HepG2 (cell line): Measurements from ENCODE around the gene CHMP1B. TPM values are rescaled to one million over a fixed set of nuclear protein-coding genes. Genes with fewer than 3 reads are reported as not detected.

Experiments used
- AHR ChIP-seq: IDR thresholded peaks from 2 replicates; pipeline ENCODE4 v1.6.1; 2018; ENCODE audit warnings: missing genetic modification reagents, missing compliant biosample characterization
- EHMT2 ChIP-seq: fragments of 200-600 bp; sonication (generic); IDR thresholded peaks from 2 replicates; pipeline ENCODE4 v1.7.0; 2017; ENCODE audit warnings: antibody characterized with exemption, low read depth, low read length, borderline replicate concordance
- FOXM1 ChIP-seq: sonication (generic); formaldehyde crosslinking; IDR thresholded peaks from 2 replicates; pipeline ENCODE4 v1.5.0; 2020; ENCODE audit warnings: missing genetic modification reagents
- HNRNPK ChIP-seq: fragments of 200-400 bp; formaldehyde crosslinking; IDR thresholded peaks from 2 replicates; pipeline ENCODE4 v1.6.1; 2018; ENCODE audit warnings: low read length, low read depth, moderate library complexity, mild to moderate bottlenecking; ENCODE audit not compliant: poor library complexity, severe bottlenecking
- MBD4 ChIP-seq: IDR thresholded peaks from 2 replicates; pipeline ENCODE4 v1.6.1; 2012; ENCODE audit warnings: low read length, inconsistent platforms, borderline replicate concordance
- PHF21A ChIP-seq: sonication (generic); formaldehyde crosslinking; IDR thresholded peaks from 2 replicates; pipeline ENCODE4 v1.5.0; 2020; ENCODE audit warnings: mild to moderate bottlenecking, missing genetic modification reagents
- TARDBP ChIP-seq: sonication (generic); formaldehyde crosslinking; IDR thresholded peaks from 2 replicates; pipeline ENCODE4 v1.8.0; 2022; ENCODE audit warnings: mild to moderate bottlenecking, missing genetic modification reagents
- ZSCAN29 ChIP-seq: sonication (generic); formaldehyde crosslinking; conservative IDR thresholded peaks from 2 replicates; pipeline ENCODE4 v1.4.0; 2020; ENCODE audit warnings: mild to moderate bottlenecking, missing genetic modification reagents
- polyA plus RNA-seq, 8 experiments: library from polyadenylated mRNA; depleted of rRNA in 3 of 8; stranded (reverse) in 7 of 8; unstranded in 1 of 8; fragments of >200 nt; fragmentation: Illumina TruSeq in 4 of 8; extraction: Trizol in 4 of 8; gene quantifications; 2 replicates each; pipeline versions ENCODE4 v1.2.1 to v1.2.3, GENCODE V29; 2011 to 2016; ENCODE audit warnings: low read depth in 4 of 8, missing spikeins in 1 of 8, mixed read lengths in 1 of 8; ENCODE audit not compliant: insufficient read depth in 1 of 8
- total RNA-seq, 5 experiments: library from RNA; depleted of rRNA; stranded (reverse); fragments of >200 nt; fragmentation: Illumina TruSeq; extraction: Trizol; gene quantifications; 2 replicates each; pipeline ENCODE4 v1.2.3, GENCODE V29; 2016; ENCODE audit warnings: low read depth in 1 of 5
- TF ChIP-seq, protein P1 (sequence below): IDR thresholded peaks from 2 replicates; pipeline ENCODE4 v1.6.1; 2012; ENCODE audit warnings: low read length, improper control_type of control experiment
- TF ChIP-seq, protein P2 (sequence below): sonication (generic); formaldehyde crosslinking; IDR thresholded peaks from 2 replicates; pipeline ENCODE4 v1.8.0; 2022; ENCODE audit warnings: mild to moderate bottlenecking, missing genetic modification reagents; ENCODE audit not compliant: insufficient replicate concordance
- TF ChIP-seq, protein P3 (sequence below): sonication (generic); formaldehyde crosslinking; IDR thresholded peaks from 2 replicates; pipeline ENCODE4 v1.5.0; 2020; ENCODE audit warnings: mild to moderate bottlenecking, missing genetic modification reagents, borderline replicate concordance

CHMP1B gene
- total and polyA plus RNA-seq, 2 of the 13 experiments (the other 11 are each of a cell fraction or from before 2014, with no cell fraction given): 18.8 to 20.2 TPM

DNA sequence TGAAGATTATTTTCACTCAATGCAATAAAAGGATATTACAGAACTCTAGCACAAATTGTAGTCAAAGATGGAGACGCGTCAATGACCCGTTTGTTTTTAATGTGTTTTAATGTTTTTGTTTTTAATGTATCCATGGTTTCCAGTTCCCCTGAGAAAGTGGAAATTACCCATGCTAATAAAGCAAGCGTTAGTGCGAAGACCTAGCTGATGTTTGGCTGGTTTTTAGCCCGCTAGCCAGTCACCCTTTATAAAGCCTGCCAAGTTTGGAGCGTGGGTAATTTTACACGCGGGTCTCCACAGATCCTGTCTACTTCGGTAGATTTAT is 430 bp upstream of the CHMP1B start (continued):
- TF ChIP-seq, protein P1, sequence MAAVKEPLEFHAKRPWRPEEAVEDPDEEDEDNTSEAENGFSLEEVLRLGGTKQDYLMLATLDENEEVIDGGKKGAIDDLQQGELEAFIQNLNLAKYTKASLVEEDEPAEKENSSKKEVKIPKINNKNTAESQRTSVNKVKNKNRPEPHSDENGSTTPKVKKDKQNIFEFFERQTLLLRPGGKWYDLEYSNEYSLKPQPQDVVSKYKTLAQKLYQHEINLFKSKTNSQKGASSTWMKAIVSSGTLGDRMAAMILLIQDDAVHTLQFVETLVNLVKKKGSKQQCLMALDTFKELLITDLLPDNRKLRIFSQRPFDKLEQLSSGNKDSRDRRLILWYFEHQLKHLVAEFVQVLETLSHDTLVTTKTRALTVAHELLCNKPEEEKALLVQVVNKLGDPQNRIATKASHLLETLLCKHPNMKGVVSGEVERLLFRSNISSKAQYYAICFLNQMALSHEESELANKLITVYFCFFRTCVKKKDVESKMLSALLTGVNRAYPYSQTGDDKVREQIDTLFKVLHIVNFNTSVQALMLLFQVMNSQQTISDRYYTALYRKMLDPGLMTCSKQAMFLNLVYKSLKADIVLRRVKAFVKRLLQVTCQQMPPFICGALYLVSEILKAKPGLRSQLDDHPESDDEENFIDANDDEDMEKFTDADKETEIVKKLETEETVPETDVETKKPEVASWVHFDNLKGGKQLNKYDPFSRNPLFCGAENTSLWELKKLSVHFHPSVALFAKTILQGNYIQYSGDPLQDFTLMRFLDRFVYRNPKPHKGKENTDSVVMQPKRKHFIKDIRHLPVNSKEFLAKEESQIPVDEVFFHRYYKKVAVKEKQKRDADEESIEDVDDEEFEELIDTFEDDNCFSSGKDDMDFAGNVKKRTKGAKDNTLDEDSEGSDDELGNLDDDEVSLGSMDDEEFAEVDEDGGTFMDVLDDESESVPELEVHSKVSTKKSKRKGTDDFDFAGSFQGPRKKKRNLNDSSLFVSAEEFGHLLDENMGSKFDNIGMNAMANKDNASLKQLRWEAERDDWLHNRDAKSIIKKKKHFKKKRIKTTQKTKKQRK: no peak
- TF ChIP-seq, protein P2, sequence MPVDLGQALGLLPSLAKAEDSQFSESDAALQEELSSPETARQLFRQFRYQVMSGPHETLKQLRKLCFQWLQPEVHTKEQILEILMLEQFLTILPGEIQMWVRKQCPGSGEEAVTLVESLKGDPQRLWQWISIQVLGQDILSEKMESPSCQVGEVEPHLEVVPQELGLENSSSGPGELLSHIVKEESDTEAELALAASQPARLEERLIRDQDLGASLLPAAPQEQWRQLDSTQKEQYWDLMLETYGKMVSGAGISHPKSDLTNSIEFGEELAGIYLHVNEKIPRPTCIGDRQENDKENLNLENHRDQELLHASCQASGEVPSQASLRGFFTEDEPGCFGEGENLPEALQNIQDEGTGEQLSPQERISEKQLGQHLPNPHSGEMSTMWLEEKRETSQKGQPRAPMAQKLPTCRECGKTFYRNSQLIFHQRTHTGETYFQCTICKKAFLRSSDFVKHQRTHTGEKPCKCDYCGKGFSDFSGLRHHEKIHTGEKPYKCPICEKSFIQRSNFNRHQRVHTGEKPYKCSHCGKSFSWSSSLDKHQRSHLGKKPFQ: peak; percentile 62
- TF ChIP-seq AHR (CRISPR knock-in tag) (no peak), EHMT2 (no peak), ZSCAN29 (CRISPR knock-in tag) (no peak), MBD4 (no peak), FOXM1 (no peak), TARDBP (no peak), PHF21A (CRISPR knock-in tag) (no peak), HNRNPK (no peak)
- TF ChIP-seq, protein P3, sequence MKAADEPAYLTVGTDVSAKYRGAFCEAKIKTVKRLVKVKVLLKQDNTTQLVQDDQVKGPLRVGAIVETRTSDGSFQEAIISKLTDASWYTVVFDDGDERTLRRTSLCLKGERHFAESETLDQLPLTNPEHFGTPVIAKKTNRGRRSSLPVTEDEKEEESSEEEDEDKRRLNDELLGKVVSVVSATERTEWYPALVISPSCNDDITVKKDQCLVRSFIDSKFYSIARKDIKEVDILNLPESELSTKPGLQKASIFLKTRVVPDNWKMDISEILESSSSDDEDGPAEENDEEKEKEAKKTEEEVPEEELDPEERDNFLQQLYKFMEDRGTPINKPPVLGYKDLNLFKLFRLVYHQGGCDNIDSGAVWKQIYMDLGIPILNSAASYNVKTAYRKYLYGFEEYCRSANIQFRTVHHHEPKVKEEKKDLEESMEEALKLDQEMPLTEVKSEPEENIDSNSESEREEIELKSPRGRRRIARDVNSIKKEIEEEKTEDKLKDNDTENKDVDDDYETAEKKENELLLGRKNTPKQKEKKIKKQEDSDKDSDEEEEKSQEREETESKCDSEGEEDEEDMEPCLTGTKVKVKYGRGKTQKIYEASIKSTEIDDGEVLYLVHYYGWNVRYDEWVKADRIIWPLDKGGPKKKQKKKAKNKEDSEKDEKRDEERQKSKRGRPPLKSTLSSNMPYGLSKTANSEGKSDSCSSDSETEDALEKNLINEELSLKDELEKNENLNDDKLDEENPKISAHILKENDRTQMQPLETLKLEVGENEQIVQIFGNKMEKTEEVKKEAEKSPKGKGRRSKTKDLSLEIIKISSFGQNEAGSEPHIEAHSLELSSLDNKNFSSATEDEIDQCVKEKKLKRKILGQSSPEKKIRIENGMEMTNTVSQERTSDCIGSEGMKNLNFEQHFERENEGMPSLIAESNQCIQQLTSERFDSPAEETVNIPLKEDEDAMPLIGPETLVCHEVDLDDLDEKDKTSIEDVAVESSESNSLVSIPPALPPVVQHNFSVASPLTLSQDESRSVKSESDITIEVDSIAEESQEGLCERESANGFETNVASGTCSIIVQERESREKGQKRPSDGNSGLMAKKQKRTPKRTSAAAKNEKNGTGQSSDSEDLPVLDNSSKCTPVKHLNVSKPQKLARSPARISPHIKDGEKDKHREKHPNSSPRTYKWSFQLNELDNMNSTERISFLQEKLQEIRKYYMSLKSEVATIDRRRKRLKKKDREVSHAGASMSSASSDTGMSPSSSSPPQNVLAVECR (CRISPR knock-in tag): no peak
